ENCODE measurements around the gene MEGF6. TPM values are rescaled to one million over a fixed set of nuclear protein-coding genes. Genes with fewer than 3 reads are reported as not detected.

MEGF6 gene
- total and polyA plus RNA-seq, 2 of the 8 experiments (the other 6 are each of a cell fraction or from before 2014, with no cell fraction given), result 4.1 to 14.8 TPM

DNA sequence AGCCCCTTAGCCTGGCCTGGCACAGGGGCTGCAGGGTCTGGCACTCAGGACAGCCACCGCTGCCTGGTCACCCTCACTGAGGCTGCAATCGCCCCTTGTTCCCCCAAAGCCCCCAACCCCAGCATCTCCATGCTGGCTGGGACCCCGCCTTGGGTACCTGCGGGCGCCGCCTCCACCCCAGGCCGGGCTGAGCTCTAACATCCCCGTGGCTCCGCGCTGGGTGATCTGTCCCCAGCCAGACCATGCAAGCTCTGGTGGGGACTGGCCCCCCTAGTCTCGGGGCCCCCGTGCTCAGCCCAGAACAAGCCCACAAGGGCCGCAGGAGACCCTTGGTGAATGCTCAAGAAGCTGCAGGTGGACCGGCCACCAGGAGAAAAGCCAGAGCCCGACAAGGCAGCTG, 62.4 kb downstream of the MEGF6 start:
- Histone ChIP-seq H4K5ac (ENCODE audit: insufficient read length, low read depth, low read length) (no peak overlapping the region), H3K4me2 (ENCODE audit: insufficient read depth in 1 of 2, low read depth in 2 of 2, low read length in 2 of 2) (no peak overlapping the region), H2BK15ac (ENCODE audit: low read length) (no peak overlapping the region), H2BK12ac (ENCODE audit: low read depth, low read length) (no peak overlapping the region), H4K91ac (replicated peaks; ENCODE audit: insufficient read length, low read length) (no peak overlapping the region), H4K20me1 (replicated peaks in 1 of 2; ENCODE audit: control insufficient read depth in 1 of 2, insufficient read depth in 2 of 2, low read length in 2 of 2) (peaks cover 2 to 5% of the 10 kb centered on the region in 2 experiments), H3K4me3 (ENCODE audit: extremely low read depth in 1 of 4, insufficient read depth in 2 of 4, low read depth in 3 of 4, low read length in 4 of 4) (no peak overlapping the region), H3K9me3 (ENCODE audit: insufficient read depth in 2 of 2, low read depth in 1 of 2, low read length in 1 of 2) (no peaks in the 10 kb centered on the region), H3K23ac (ENCODE audit: insufficient read length) (no peak overlapping the region), H2BK120ac (replicated peaks; ENCODE audit: low read depth, low read length) (no peak overlapping the region), H4K8ac (ENCODE audit: extremely low read depth, insufficient read depth, low read length) (no peak overlapping the region), H3K23me2 (ENCODE audit: low read depth, low read length) (no peaks in the 10 kb centered on the region), H3K27me3 (replicated peaks in 1 of 4; ENCODE audit: control insufficient read depth in 3 of 4, extremely low read depth in 1 of 4, insufficient read depth in 3 of 4, low read length in 3 of 4) (no peaks in the 10 kb centered on the region; a peak in 1 of 7 replicates), H3K9ac (replicated peaks in 1 of 4; ENCODE audit: extremely low read depth in 1 of 4, low read depth in 3 of 4, low read length in 3 of 4) (no peak overlapping the region), H3K56ac (replicated peaks; ENCODE audit: insufficient read length, low read depth, low read length) (no peak overlapping the region), H3K79me1 (ENCODE audit: low read depth, low read length) (no peaks in the 10 kb centered on the region; the same call in 1 of the 2 replicates), H3K79me2 (ENCODE audit: control insufficient read depth in 1 of 2, insufficient read depth in 2 of 2, low read length in 2 of 2) (no peaks in the 10 kb centered on the region), H3K36me3 (ENCODE audit: control insufficient read depth in 2 of 4, insufficient read depth in 4 of 4, low read length in 3 of 4) (no peaks in the 10 kb centered on the region), H3K4ac (replicated peaks; ENCODE audit: insufficient read length, low read depth, low read length) (no peak overlapping the region), H2BK5ac (ENCODE audit: low read depth, low read length) (no peak overlapping the region), H3K14ac (ENCODE audit: insufficient read length) (no peak overlapping the region), H3K4me1 (replicated peaks in 1 of 4; ENCODE audit: control insufficient read depth in 3 of 4, insufficient read depth in 4 of 4, low read length in 3 of 4) (peaks cover 0 to 4% (median 1%) of the 10 kb centered on the region in 4 experiments; a peak in 2 of 7 replicates), H2AK5ac (ENCODE audit: low read depth, low read length) (no peak overlapping the region), H2BK20ac (ENCODE audit: low read length) (no peak overlapping the region), H3K27ac (ENCODE audit: low read depth, low read length) (no peak overlapping the region), H2AFZ (ENCODE audit: low read length) (no peak overlapping the region), H3K18ac (ENCODE audit: extremely low read depth, low read length) (no peak overlapping the region)
- 79% methylated on average over 7 of the region's 15 CpGs; no CpG with 5 or more reads in 1 of the 2 experiments for WGBS, 2 experiments (ENCODE audit: extremely low coverage in 1 of 2, insufficient coverage in 1 of 2, insufficient read length in 1 of 2, insufficient replicate concordance in 2 of 2, low coverage in 1 of 2, low lambda C conversion rate in 2 of 2, missing lambda C conversion rate in 1 of 2)
- DNase-seq (ENCODE audit: low read depth in 1 of 2, low spot score in 2 of 2) (no peak), FAIRE-seq (no peak)
- TF ChIP-seq, protein P1, sequence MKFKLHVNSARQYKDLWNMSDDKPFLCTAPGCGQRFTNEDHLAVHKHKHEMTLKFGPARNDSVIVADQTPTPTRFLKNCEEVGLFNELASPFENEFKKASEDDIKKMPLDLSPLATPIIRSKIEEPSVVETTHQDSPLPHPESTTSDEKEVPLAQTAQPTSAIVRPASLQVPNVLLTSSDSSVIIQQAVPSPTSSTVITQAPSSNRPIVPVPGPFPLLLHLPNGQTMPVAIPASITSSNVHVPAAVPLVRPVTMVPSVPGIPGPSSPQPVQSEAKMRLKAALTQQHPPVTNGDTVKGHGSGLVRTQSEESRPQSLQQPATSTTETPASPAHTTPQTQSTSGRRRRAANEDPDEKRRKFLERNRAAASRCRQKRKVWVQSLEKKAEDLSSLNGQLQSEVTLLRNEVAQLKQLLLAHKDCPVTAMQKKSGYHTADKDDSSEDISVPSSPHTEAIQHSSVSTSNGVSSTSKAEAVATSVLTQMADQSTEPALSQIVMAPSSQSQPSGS (IDR thresholded peaks at IDR 0.05; ENCODE audit: low read length), result no peak
- no peak for TF ChIP-seq CREB1 (IDR thresholded peaks at IDR 0.05)
- TF ChIP-seq, protein P2, sequence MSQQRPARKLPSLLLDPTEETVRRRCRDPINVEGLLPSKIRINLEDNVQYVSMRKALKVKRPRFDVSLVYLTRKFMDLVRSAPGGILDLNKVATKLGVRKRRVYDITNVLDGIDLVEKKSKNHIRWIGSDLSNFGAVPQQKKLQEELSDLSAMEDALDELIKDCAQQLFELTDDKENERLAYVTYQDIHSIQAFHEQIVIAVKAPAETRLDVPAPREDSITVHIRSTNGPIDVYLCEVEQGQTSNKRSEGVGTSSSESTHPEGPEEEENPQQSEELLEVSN (IDR thresholded peaks at IDR 0.05), result no peak
- ChIA-PET CTCF (ENCODE audit: partially characterized antibody) (interaction anchor here (1.0 to 10.5 kb wide), 9 partner anchors 15 to 152 kb away, joined by 3 to 73 read pairs (median 5); no protein-coding TSS in a partner anchor), POLR2A (ENCODE audit: partially characterized antibody) (no interaction called here)

Data from H1 (cell line).